GM19023 (cell line): ENCODE measurements around the gene HMSD.

Experiments
- ATAC-seq: cut with Tn5 transposase; IDR thresholded peaks from one replicate; pipeline ENCODE4 v1.9.1; 2021; ENCODE audit warnings: mild to moderate bottlenecking, moderate library complexity; ENCODE audit not compliant: unreplicated experiment

Gene HMSD

DNA sequence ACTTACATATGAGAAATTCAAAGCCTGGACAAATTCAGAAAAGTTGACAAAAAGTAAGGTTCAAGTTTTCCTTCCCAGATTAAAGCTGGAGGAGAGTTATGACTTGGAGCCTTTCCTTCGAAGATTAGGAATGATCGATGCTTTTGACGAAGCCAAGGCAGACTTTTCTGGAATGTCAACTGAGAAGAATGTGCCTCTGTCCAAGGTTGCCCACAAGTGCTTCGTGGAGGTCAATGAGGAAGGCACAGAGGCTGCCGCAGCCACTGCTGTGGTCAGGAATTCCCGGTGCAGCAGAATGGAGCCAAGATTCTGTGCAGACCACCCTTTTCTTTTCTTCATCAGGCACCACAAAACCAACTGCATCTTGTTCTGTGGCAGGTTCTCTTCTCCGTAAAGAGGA, 37.8 kb downstream of the HMSD start:
- no peak for ATAC-seq

DNA sequence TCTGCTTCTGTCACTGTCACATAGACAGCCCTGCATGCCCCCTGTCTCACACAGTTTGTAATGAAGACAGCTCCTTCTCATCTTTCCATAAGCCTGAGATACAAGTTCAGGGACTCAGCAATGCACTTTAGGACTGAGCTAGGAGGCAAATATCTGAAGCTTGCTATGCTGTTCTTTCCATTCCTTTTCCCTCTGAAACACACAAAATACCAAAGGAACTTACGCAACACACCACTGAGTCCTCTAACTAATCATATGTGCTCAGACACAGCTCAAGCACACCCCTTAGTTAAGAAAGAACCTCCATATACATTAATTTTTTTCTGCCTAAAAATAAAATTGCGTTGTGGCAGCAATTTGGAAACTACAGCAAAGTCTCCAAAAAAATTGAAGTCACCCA, 38.6 kb downstream of the HMSD start:
- no peak for ATAC-seq

DNA sequence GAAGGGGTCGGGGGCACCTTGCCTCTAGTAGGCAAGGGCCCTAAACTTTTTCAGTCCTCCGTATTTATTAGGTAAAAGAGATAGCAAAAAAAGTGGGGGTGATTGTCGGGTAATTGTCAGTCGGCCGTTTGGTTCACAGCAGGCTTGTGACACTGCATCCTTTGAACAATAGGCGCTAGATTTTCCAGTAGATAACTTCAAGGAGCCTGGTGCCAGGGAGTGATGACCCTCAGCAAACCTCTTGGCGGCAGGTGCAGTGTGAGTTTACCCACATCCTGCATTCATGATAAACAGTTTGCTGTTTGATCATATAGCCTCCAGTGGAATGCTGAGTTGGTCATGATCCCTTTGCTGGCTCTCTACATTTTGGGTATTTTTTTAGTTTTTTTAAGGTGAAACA, 43.6 kb downstream of the HMSD start:
- ATAC-seq, result no peak

DNA sequence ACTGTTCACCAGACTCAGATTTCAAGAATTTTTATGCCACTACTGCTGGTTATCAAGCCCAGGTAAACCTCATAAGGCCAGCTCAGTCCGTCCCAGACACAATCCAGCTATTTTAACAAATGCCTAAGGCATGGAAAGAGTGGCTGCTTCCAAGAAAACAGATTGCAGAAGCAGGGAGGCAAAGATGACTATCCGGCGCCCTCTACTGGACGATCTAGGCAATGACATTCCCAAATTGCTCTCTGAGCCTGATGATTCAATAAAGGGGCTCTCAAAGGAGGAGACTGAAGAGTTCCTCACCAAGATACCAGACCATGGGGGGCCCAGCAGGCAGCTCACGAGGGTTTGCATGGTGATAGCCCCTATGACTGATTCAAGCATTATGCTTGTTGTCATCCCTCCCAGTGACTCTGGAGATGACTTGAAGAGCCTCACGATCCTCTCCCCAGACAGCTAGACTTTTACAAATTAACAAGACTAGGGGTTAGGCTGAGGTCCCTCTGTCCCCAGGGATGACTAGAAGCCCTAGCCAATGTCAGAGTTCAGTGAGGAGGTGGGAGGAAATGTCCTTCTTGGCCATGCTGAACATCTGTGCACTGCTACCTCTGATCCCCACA, 45.8 kb downstream of the HMSD start:
- ATAC-seq, result no peak

DNA sequence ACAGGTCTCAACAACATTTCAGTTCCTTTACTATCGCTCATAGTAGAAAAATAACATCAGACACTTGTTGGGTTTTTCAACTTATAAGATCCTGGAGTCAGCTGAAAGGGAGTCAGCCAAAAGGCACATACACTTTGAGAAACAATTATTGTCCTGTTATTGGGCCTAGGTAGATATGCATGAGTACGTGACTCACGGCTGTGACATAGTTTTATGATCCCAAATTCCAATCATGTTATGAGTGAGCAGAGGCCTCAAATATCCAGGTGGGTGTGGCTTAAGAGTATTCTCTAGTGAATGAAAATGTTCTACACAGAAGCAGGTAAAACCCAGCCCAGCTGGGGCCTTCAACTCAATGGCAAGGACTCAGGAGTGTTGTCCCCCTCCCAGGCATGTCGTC, 47.9 kb downstream of the HMSD start:
- no peak for ATAC-seq

DNA sequence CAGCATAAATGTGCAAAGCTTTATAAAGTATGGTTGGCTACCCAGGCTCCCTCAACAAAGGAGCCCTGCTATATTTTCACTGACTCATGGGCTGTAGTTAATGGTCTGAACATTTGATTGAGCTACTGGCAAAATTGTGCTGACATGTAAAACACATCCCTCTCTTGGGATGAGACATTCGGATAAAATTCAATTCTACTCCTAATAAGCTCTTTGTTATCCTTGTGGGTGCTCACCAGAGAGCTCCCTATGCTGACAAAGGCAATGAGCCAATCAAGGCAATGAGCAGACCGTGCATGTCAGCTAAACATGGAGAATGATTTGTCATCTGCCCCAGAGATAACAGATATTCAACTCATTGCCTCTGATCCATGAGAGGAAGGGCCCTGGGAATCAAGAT, 48.5 kb downstream of the HMSD start:
- no peak for ATAC-seq

DNA sequence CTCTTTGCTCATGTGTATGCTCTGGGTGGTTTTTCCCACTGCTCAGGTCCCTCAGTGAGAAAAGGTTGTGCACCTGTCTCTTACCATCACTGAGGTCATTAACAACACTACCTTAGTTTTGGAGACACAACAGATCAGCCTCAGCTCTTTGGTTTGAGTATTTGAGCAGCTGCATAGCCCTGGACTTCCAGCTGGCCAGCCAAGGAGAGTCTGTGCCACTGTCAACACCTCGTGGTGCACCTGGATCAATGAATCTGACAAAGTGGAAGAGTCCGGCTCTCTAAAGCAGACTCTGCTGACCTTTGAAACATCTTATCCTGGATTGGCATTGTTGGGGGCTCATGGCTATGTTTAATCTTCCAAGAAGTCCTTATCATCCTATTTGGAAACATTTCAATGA, 50.8 kb downstream of the HMSD start:
- ATAC-seq, result no peak

DNA sequence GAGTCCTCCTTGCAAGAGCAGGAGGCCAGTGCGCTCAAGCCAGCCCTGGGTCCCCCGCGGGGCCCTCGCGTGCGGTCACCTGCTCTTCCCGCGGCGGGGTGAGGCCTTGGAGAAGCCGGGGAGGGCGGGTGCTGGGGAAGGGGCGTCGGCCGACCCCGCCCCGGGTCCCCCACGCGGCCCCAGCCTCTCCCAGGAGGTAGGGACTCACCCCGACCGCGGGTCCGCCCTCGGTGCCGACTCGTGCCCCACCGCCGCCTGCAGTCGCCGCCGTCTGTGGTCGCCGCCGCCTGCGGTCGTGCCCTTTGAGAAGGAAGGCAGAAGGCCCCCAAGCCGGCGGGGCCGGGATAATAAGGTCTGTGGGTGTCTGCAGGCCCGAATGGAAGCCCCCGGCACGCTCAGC, 53.5 kb downstream of the HMSD start:
- ATAC-seq, result no peak

DNA sequence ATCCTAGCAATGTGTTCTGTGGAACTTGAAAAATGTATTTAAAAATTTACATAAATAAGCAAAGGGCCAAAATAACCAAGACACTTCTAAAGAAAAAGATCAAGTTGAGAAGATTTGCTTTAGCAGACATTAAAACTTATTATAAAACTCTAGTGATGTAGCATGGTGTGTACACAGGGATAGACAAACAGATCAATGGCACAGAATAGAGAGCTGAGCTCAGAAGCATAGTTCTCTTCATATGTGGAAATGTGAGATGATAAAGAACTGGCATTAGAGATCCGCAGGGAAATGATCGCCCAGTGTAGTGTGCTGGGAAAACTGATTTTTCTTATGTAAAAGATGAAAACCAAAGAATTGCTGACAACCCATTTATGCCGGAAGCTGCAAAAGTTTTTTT, 60.2 kb downstream of the HMSD start:
- ATAC-seq, result no peak
